ENCODE data around the gene DNAH17.

DNA sequence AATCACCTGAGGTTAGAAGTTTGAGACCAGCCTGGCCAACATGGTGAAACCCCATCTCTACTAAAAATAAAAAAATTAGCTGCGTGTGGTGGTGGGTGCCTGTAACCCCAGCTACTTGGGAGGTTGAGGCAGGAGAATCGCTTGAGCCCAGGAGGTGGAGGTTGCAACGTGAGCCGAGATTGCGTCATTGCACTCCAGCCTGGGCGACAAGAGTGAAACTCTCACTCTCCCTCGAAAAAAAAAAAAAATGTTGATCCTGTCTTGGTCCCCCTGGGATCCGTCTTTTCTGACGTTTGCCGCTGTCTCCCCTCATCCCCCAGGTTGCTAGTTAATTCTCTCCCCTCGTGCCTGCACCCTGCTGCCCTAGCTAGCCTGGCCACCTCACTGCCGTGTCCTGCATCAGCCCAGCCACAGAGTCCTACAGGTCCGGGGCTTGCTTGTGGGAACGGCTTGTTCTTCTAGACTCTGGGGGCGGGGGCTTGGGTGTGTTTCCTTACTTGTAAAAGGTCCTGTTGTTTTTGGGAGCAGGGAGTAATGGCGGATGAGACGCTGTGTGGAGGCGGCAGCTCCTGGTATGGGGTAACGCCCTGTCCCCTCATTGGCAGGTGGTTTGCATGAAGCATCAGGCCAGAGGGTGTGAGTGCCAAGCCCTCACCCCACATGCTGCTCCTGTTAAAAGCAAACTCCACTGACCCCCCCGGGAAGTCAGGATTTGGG, 154.2 kb downstream of the DNAH17 start:
- TF ChIP-seq, protein P1, sequence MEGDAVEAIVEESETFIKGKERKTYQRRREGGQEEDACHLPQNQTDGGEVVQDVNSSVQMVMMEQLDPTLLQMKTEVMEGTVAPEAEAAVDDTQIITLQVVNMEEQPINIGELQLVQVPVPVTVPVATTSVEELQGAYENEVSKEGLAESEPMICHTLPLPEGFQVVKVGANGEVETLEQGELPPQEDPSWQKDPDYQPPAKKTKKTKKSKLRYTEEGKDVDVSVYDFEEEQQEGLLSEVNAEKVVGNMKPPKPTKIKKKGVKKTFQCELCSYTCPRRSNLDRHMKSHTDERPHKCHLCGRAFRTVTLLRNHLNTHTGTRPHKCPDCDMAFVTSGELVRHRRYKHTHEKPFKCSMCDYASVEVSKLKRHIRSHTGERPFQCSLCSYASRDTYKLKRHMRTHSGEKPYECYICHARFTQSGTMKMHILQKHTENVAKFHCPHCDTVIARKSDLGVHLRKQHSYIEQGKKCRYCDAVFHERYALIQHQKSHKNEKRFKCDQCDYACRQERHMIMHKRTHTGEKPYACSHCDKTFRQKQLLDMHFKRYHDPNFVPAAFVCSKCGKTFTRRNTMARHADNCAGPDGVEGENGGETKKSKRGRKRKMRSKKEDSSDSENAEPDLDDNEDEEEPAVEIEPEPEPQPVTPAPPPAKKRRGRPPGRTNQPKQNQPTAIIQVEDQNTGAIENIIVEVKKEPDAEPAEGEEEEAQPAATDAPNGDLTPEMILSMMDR (IDR thresholded peaks at IDR 0.05): no peak
- no peak for TF ChIP-seq EZH2phosphoT487 (IDR thresholded peaks at IDR 0.05)
